ENCODE results near the gene ASB6. TPM values are rescaled to one million over a fixed set of nuclear protein-coding genes. Genes with fewer than 3 reads are reported as not detected.

ASB6 gene
- total RNA-seq, 1 experiment from 2014 or later = 17.4 TPM

DNA sequence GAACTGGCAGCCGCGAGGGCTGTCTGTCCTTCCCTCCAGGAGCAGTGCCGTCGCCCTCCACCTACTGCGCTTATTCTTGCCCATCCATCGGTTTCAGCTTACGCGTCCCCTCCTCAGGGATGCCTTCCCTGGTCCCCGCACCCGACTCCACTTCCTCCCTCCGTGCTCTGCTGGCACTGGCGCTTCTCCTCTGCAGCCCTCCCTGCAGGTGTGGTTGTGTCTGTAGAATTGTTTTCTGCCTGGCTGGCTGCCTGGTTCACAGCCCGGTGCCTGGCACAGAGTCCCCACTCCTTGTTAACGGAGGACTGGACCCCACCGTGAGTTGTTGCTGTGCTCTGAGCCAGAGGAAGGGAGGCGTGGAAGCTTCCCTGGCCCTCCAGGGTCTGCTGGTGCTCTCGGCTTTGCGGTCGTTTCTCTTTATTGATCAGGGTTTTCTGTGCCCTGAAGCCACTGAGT lies 10.2 kb downstream of the ASB6 start:
- intact Hi-C loops (cut with micrococcal nuclease; ENCODE audit: unreplicated experiment) = no loop called here
- H3K27me3 ChIP-seq (replicated peaks; ENCODE audit: control insufficient read depth, insufficient read depth, low read length) = no peaks in the 10 kb centered on the region
- H3K36me3 ChIP-seq (ENCODE audit: control insufficient read depth, insufficient read depth, low read length) = peaks cover 3% of the 10 kb centered on the region
- H3K4me3 ChIP-seq (ENCODE audit: low read depth, low read length) = no peak overlapping the region
- DNase-seq = no peak
- ChIA-PET POLR2A (no interaction called here), CTCF (no interaction called here)
- H3K4me1 ChIP-seq = peaks cover 5% of the 10 kb centered on the region; the same call in 1 of the 2 replicates
- H3K9me3 ChIP-seq = no peaks in the 10 kb centered on the region
- Mint-ChIP-seq H3K4me3 (ENCODE audit: unreplicated experiment) (no peak overlapping the region), H3K27ac (ENCODE audit: unreplicated experiment) (no peak overlapping the region), H3K27me3 (ENCODE audit: insufficient read depth, unreplicated experiment) (no peaks in the 10 kb centered on the region), H3K36me3 (ENCODE audit: insufficient read depth, unreplicated experiment) (peaks cover 73% of the 10 kb centered on the region), H3K4me1 (ENCODE audit: low read depth, unreplicated experiment) (peaks cover 5% of the 10 kb centered on the region), H3K9me3 (ENCODE audit: unreplicated experiment) (no peaks in the 10 kb centered on the region)
- TF ChIP-seq, protein P1, sequence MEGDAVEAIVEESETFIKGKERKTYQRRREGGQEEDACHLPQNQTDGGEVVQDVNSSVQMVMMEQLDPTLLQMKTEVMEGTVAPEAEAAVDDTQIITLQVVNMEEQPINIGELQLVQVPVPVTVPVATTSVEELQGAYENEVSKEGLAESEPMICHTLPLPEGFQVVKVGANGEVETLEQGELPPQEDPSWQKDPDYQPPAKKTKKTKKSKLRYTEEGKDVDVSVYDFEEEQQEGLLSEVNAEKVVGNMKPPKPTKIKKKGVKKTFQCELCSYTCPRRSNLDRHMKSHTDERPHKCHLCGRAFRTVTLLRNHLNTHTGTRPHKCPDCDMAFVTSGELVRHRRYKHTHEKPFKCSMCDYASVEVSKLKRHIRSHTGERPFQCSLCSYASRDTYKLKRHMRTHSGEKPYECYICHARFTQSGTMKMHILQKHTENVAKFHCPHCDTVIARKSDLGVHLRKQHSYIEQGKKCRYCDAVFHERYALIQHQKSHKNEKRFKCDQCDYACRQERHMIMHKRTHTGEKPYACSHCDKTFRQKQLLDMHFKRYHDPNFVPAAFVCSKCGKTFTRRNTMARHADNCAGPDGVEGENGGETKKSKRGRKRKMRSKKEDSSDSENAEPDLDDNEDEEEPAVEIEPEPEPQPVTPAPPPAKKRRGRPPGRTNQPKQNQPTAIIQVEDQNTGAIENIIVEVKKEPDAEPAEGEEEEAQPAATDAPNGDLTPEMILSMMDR (IDR thresholded peaks at IDR 0.05; ENCODE audit: insufficient read depth in 1 of 2, low read depth in 1 of 2, low read length in 1 of 2, severe bottlenecking in 1 of 2, unreplicated experiment in 1 of 2) = no peak
- BruUV-seq (replicated peaks) = no TSS peak

DNA sequence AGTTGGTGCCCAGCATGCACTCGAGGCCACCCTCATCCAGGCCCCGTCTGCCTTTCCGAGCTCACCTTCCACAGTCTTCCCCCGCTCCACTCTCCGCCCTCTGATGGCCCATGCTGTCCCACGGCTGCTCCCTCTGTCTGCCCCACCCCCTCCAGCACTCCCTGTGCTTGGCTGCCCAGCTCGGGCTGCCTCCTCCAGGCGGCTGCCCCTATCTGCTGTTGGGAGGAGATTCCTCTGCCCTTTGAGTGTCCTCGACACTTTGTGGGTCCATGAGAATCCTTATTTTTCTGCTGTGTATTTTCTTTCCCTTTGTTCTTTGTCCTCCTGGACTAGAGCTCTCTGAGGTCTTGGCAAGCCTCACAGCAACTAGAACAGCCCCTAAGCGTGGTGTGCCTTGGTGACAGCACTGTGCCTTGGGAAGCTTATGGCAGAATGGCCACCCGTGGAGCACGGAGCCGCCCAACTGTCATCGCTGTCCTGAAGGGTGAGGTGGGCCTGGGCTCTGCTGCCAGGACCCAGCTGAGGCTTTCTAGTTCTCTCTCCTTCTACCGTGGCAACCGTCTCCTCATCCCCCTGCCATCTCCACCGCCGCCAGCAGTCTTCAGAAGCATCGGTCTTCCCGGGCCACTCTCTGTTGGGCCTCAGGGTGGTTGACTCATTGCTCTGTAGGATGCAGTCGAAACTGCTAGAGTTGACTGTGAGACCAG lies 10.8 kb downstream of the ASB6 start:
- CTCF ChIA-PET = interaction anchor here (1.2 kb wide), 1 partner anchor 9 kb away, joined by 4 read pairs; no protein-coding TSS in a partner anchor
- H3K36me3 ChIP-seq (ENCODE audit: control insufficient read depth, insufficient read depth, low read length) = peaks cover 3% of the 10 kb centered on the region

DNA sequence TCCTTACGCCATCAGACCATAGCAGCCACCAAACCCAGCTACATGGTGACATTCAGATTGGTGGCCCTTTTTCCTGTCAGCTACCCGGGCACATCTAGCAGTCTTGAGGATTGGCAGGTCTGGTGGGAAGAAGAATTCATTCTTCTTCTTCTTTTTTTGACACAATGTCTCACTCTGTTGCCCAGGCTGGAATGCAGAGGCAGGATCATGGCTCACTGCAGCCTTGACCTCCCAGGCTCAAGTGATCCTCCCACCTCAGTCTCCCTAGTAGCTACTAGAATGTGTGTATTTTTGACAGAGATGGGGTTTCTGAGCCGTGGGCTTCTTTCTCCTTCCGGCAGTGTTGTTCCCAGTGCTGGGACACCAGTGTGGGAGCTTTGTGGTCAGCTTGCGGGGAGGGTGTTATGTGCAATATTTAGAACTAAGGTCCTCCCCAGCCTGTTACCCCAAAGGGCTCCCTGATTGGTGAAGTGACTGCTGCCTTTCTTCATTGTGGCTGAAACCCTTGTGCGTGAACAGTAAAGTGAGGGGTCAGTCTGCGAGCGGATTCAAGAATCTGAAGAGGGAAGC lies 12.6 kb downstream of the ASB6 start:
- BruUV-seq (replicated peaks) = no TSS peak
- CTCF ChIA-PET = no interaction called here
- no peak for DNase-seq
- no peaks in the 10 kb centered on the region for H3K27me3 ChIP-seq (replicated peaks; ENCODE audit: control insufficient read depth, insufficient read depth, low read length)
- TF ChIP-seq, protein P1 (IDR thresholded peaks at IDR 0.05; ENCODE audit: insufficient read depth in 1 of 2, low read depth in 1 of 2, low read length in 1 of 2, severe bottlenecking in 1 of 2, unreplicated experiment in 1 of 2) = no peak
- Mint-ChIP-seq H3K4me3 (ENCODE audit: unreplicated experiment) (no peak overlapping the region), H3K9me3 (ENCODE audit: unreplicated experiment) (no peaks in the 10 kb centered on the region), H3K27ac (ENCODE audit: unreplicated experiment) (no peak overlapping the region), H3K36me3 (ENCODE audit: insufficient read depth, unreplicated experiment) (peaks cover 56% of the 10 kb centered on the region), H3K4me1 (ENCODE audit: low read depth, unreplicated experiment) (peaks cover 5% of the 10 kb centered on the region), H3K27me3 (ENCODE audit: insufficient read depth, unreplicated experiment) (no peaks in the 10 kb centered on the region)
- H3K36me3 ChIP-seq (ENCODE audit: control insufficient read depth, insufficient read depth, low read length) = peaks cover 3% of the 10 kb centered on the region
- peaks cover 11% of the 10 kb centered on the region for H3K4me1 ChIP-seq
- H3K4me3 ChIP-seq (ENCODE audit: low read depth, low read length) = no peak overlapping the region
- no peaks in the 10 kb centered on the region for H3K9me3 ChIP-seq
- intact Hi-C loops (cut with micrococcal nuclease; ENCODE audit: unreplicated experiment) = no loop called here
- POLR2A ChIA-PET = no interaction called here

More for the DNA sequence above, 10.8 kb downstream of the ASB6 start:
- DNase-seq = no peak
- no peaks in the 10 kb centered on the region for H3K9me3 ChIP-seq
- H3K36me3 Mint-ChIP-seq (ENCODE audit: insufficient read depth, unreplicated experiment) = peaks cover 73% of the 10 kb centered on the region
- intact Hi-C loops (cut with micrococcal nuclease; ENCODE audit: unreplicated experiment) = no loop called here
- H3K4me3 Mint-ChIP-seq (ENCODE audit: unreplicated experiment) = no peak overlapping the region
- no peaks in the 10 kb centered on the region for H3K9me3 Mint-ChIP-seq (ENCODE audit: unreplicated experiment)
- POLR2A ChIA-PET = no interaction called here
- peaks cover 5% of the 10 kb centered on the region; the same call in 1 of the 2 replicates for H3K4me1 ChIP-seq
- TF ChIP-seq, protein P1 (IDR thresholded peaks at IDR 0.05; ENCODE audit: insufficient read depth in 1 of 2, low read depth in 1 of 2, low read length in 1 of 2, severe bottlenecking in 1 of 2, unreplicated experiment in 1 of 2) = no peak
- H3K27ac Mint-ChIP-seq (ENCODE audit: unreplicated experiment) = no peak overlapping the region
- no peak overlapping the region for H3K4me3 ChIP-seq (ENCODE audit: low read depth, low read length)
- no peaks in the 10 kb centered on the region for H3K27me3 ChIP-seq (replicated peaks; ENCODE audit: control insufficient read depth, insufficient read depth, low read length)
- H3K27me3 Mint-ChIP-seq (ENCODE audit: insufficient read depth, unreplicated experiment) = no peaks in the 10 kb centered on the region
- peaks cover 5% of the 10 kb centered on the region for H3K4me1 Mint-ChIP-seq (ENCODE audit: low read depth, unreplicated experiment)
- no TSS peak for BruUV-seq (replicated peaks)

All from Caco-2 (cell line).